GM19468 (cell line): ENCODE results near the gene DROSHA.

ENCODE experiments used
- ATAC-seq: cut with Tn5 transposase; IDR thresholded peaks from one replicate; pipeline ENCODE4 v1.9.1; 2021; ENCODE audit warnings: mild to moderate bottlenecking, moderate library complexity, moderate number of reproducible peaks; ENCODE audit not compliant: unreplicated experiment; ENCODE audit errors: extremely low read depth

Gene DROSHA

GRCh38 chr5:31393126-31393525 is 138.8 kb downstream of the DROSHA start:
- ATAC-seq = no peak

GRCh38 chr5:31392061-31392460 is 139.8 kb downstream of the DROSHA start:
- no peak for ATAC-seq

GRCh38 chr5:31390256-31390655 is 141.6 kb downstream of the DROSHA start:
- no peak for ATAC-seq

GRCh38 chr5:31385774-31386537 is 145.9 kb downstream of the DROSHA start:
- ATAC-seq = no peak

GRCh38 chr5:31383734-31384133 is 148.2 kb downstream of the DROSHA start:
- ATAC-seq = no peak

GRCh38 chr5:31382051-31382878 is 149.6 kb downstream of the DROSHA start:
- ATAC-seq = no peak

GRCh38 chr5:31381299-31381698 is 150.6 kb downstream of the DROSHA start:
- no peak for ATAC-seq

- ATAC-seq = no peak
Measured at GRCh38 chr5:31380049-31380448, 151.8 kb downstream of the DROSHA start.

GRCh38 chr5:31378838-31379237 is 153.1 kb downstream of the DROSHA start:
- no peak for ATAC-seq

GRCh38 chr5:31378136-31378535 is 153.8 kb downstream of the DROSHA start:
- no peak for ATAC-seq

GRCh38 chr5:31377274-31377946 is 154.5 kb downstream of the DROSHA start:
- ATAC-seq = no peak

GRCh38 chr5:31375999-31376720 is 155.7 kb downstream of the DROSHA start:
- ATAC-seq = no peak

GRCh38 chr5:31372124-31372523 is 159.8 kb downstream of the DROSHA start:
- no peak for ATAC-seq

GRCh38 chr5:31366941-31367340 is 165.0 kb downstream of the DROSHA start:
- ATAC-seq = no peak

GRCh38 chr5:31365776-31366175 is 166.1 kb downstream of the DROSHA start:
- no peak for ATAC-seq

- no peak for ATAC-seq
Measured at GRCh38 chr5:31364881-31365636, 166.8 kb downstream of the DROSHA start.

GRCh38 chr5:31362931-31363568 is 168.8 kb downstream of the DROSHA start:
- ATAC-seq = no peak

- no peak for ATAC-seq
Measured at GRCh38 chr5:31362529-31362900, 169.4 kb downstream of the DROSHA start.
